OCI-LY7 (cell line): ENCODE data around the gene NFAM1.

Experiments
- CTCF ChIP-seq: fragments of 200-600 bp; sonication (generic); conservative IDR thresholded peaks from 2 replicates; pipeline ENCODE4 v1.5.1; 2014; ENCODE audit warnings: mild to moderate bottlenecking, antibody characterized with exemption, low read length, moderate library complexity, mixed read lengths
- EZH2phosphoT487 ChIP-seq: fragments of 200-600 bp; sonication (generic); IDR thresholded peaks from 2 replicates; pipeline ENCODE4 v1.6.1; 2018; ENCODE audit warnings: low read depth, borderline replicate concordance, mild to moderate bottlenecking, mixed run types, antibody characterized with exemption, low read length, moderate library complexity, mixed read lengths

- peak; percentile 90 for TF ChIP-seq CTCF
- no peak for TF ChIP-seq EZH2phosphoT487
Measured at GRCh38 chr22:42473484-42474193, 41.4 kb upstream of the NFAM1 start.
